Measurements from ENCODE around the gene IL37.

GRCh38 chr2:112907001-112907949, 3.7 kb upstream of the IL37 start:
- TF ChIP-seq YY1 (IDR thresholded peaks at IDR 0.05; ENCODE audit: insufficient read depth, insufficient read length) = no peak
- no peak for TF ChIP-seq SUZ12 (IDR thresholded peaks at IDR 0.05; ENCODE audit: extremely low read depth, insufficient read depth, insufficient read length)
